ENCODE data around the gene NXPH3. TPM values are rescaled to one million over a fixed set of nuclear protein-coding genes. Genes with fewer than 3 reads are reported as not detected.

Gene NXPH3
- total RNA-seq, 1 experiment from 2014 or later = 0.10 TPM

DNA sequence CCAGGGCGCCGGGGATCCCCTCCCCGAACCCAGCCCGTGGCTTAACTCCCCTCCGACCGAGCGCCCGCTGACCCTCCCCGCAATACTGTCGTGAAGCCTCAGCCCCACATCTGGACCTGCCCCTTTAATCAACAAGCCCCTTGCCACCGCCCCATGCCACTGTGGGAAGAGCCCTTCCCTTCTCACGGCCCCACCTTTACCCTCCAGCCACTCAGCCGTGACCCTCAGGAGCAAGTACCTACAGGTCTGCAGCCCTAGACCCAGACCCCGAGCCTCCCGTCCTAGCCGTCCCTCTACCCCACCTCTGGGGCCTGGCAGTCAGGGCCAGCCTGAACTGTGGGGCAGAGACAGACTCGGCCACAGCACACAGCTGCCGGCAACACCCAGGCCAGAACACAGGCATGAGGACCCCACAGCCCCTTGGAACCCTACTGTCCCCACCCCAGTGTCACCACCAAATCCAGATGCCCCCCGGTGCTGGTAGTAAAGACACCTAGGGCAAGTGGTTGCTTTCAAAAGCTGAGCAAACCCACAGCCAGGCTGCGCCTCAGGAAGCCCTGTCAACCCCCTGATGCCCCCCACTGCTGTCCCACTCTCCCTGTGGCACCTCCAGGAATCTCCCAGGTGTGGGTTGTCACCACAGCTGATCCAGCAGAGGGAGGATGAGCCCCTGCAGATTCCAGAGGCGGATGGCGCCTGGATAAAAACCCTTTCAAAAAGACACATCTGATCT is 1.4 kb downstream of the NXPH3 start:
- H3K4me1 ChIP-seq (ENCODE audit: control insufficient read depth in 1 of 2, insufficient read depth in 2 of 2, low read length in 2 of 2) = peaks cover 0 to 9% of the 10 kb centered on the region in 2 experiments; a peak in 2 of 4 replicates
- H3K9me2 ChIP-seq (ENCODE audit: insufficient read depth) = no peaks in the 10 kb centered on the region
- ChIA-PET RAD21 (ENCODE audit: low non-redundant PET in 1 of 2, low total read pairs in 2 of 2, uncharacterized antibody in 2 of 2, unreplicated experiment in 2 of 2) (no interaction called here), CTCF (no interaction called here), POLR2A (no interaction called here)
- H3K9ac ChIP-seq (ENCODE audit: low read length) = no peak overlapping the region
- TF ChIP-seq YY1 (IDR thresholded peaks at IDR 0.05; ENCODE audit: extremely low read depth, insufficient replicate concordance, low read depth, low read length) (no peak), MAX (IDR thresholded peaks at IDR 0.05) (no peak), TCF7L2 (IDR thresholded peaks at IDR 0.05; ENCODE audit: borderline replicate concordance, extremely low read depth, insufficient read depth, insufficient read length) (no peak), RAD21 (IDR thresholded peaks at IDR 0.05; ENCODE audit: low read depth) (no peak), ELF1 (IDR thresholded peaks at IDR 0.05; ENCODE audit: borderline replicate concordance, low read depth) (no peak)
- no peaks in the 10 kb centered on the region for H4K20me1 ChIP-seq (ENCODE audit: insufficient read depth)
- DNase-seq (ENCODE audit: low read depth, low spot score) (no peak), ATAC-seq (no peak)
- no peaks in the 10 kb centered on the region for H3K36me3 ChIP-seq (ENCODE audit: control insufficient read depth in 1 of 2, insufficient read depth in 2 of 2, low read length in 2 of 2)
- no peak overlapping the region for H3K4me3 ChIP-seq (replicated peaks in 1 of 2; ENCODE audit: low read depth in 1 of 2, low read length in 2 of 2)
- no peak overlapping the region for H3K27ac ChIP-seq (ENCODE audit: low read depth, low read length)
- intact Hi-C loops (cut with micrococcal nuclease) = no loop called here
- H3K4me2 ChIP-seq (ENCODE audit: low read length) = no peak overlapping the region
- no peak overlapping the region for H2AFZ ChIP-seq (ENCODE audit: low read depth, low read length, poor library complexity, severe bottlenecking)
- H3K27me3 ChIP-seq (ENCODE audit: insufficient read depth, low read length) = peaks cover 11% of the 10 kb centered on the region; the same call in 1 of the 2 replicates
- H3K9me3 ChIP-seq (ENCODE audit: control insufficient read depth in 1 of 2, insufficient read depth in 1 of 2, low read depth in 1 of 2, low read length in 2 of 2) = no peaks in the 10 kb centered on the region
- no TSS peak for BruUV-seq (replicated peaks)
- no peaks in the 10 kb centered on the region for H3K79me2 ChIP-seq (ENCODE audit: insufficient read depth, low read length)

DNA sequence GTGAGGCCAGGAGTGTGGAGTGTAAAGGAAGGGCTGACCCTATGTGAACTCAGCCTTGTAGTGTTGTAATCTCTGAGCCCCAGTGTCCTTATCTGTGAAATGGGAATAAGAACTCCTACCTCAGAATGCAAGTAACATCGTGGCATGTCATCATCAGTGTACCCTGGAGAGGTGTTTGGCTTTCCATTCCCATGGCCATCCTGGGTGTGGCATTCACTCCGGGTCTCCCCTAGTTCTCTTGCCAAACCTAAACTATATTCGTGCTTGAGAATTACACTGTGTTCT is 1.9 kb downstream of the NXPH3 start:
- no TSS peak for BruUV-seq (replicated peaks)
- TF ChIP-seq EZH2 (IDR thresholded peaks at IDR 0.05) = no peak
- no peak for TF ChIP-seq ELF1 (IDR thresholded peaks at IDR 0.05; ENCODE audit: borderline replicate concordance, low read depth)
- no peak for TF ChIP-seq SP1 (IDR thresholded peaks at IDR 0.05; ENCODE audit: low read depth)
- TF ChIP-seq TCF7L2 (IDR thresholded peaks at IDR 0.05; ENCODE audit: borderline replicate concordance, extremely low read depth, insufficient read depth, insufficient read length) = no peak
- TF ChIP-seq, protein P1, sequence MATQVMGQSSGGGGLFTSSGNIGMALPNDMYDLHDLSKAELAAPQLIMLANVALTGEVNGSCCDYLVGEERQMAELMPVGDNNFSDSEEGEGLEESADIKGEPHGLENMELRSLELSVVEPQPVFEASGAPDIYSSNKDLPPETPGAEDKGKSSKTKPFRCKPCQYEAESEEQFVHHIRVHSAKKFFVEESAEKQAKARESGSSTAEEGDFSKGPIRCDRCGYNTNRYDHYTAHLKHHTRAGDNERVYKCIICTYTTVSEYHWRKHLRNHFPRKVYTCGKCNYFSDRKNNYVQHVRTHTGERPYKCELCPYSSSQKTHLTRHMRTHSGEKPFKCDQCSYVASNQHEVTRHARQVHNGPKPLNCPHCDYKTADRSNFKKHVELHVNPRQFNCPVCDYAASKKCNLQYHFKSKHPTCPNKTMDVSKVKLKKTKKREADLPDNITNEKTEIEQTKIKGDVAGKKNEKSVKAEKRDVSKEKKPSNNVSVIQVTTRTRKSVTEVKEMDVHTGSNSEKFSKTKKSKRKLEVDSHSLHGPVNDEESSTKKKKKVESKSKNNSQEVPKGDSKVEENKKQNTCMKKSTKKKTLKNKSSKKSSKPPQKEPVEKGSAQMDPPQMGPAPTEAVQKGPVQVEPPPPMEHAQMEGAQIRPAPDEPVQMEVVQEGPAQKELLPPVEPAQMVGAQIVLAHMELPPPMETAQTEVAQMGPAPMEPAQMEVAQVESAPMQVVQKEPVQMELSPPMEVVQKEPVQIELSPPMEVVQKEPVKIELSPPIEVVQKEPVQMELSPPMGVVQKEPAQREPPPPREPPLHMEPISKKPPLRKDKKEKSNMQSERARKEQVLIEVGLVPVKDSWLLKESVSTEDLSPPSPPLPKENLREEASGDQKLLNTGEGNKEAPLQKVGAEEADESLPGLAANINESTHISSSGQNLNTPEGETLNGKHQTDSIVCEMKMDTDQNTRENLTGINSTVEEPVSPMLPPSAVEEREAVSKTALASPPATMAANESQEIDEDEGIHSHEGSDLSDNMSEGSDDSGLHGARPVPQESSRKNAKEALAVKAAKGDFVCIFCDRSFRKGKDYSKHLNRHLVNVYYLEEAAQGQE (IDR thresholded peaks at IDR 0.05; ENCODE audit: low read depth) = no peak
- no peak for TF ChIP-seq CTCF (IDR thresholded peaks at IDR 0.05 in 2 of 3, conservative IDR thresholded peaks at IDR 0.05 in 1 of 3; ENCODE audit: borderline replicate concordance in 1 of 3, insufficient read depth in 1 of 3, low read depth in 2 of 3, low read length in 2 of 3)
- TF ChIP-seq MAX (IDR thresholded peaks at IDR 0.05) = no peak

More for the DNA sequence above, 1.9 kb downstream of the NXPH3 start:
- Histone ChIP-seq H3K36me3 (ENCODE audit: control insufficient read depth in 1 of 2, insufficient read depth in 2 of 2, low read length in 2 of 2) (no peaks in the 10 kb centered on the region), H3K4me1 (ENCODE audit: control insufficient read depth in 1 of 2, insufficient read depth in 2 of 2, low read length in 2 of 2) (peaks cover 0 to 11% of the 10 kb centered on the region in 2 experiments; a peak in 2 of 4 replicates), H3K9me2 (ENCODE audit: insufficient read depth) (no peaks in the 10 kb centered on the region), H3K4me2 (ENCODE audit: low read length) (no peak overlapping the region), H2AFZ (ENCODE audit: low read depth, low read length, poor library complexity, severe bottlenecking) (no peak overlapping the region), H4K20me1 (ENCODE audit: insufficient read depth) (no peaks in the 10 kb centered on the region), H3K9me3 (ENCODE audit: control insufficient read depth in 1 of 2, insufficient read depth in 1 of 2, low read depth in 1 of 2, low read length in 2 of 2) (no peaks in the 10 kb centered on the region), H3K4me3 (replicated peaks in 1 of 2; ENCODE audit: low read depth in 1 of 2, low read length in 2 of 2) (no peak overlapping the region), H3K9ac (ENCODE audit: low read length) (no peak overlapping the region), H3K79me2 (ENCODE audit: insufficient read depth, low read length) (no peaks in the 10 kb centered on the region), H3K27me3 (ENCODE audit: insufficient read depth, low read length) (peaks cover 11% of the 10 kb centered on the region; the same call in 1 of the 2 replicates), H3K27ac (ENCODE audit: low read depth, low read length) (no peak overlapping the region)
- ChIA-PET CTCF (no interaction called here), RAD21 (ENCODE audit: low non-redundant PET in 1 of 2, low total read pairs in 2 of 2, uncharacterized antibody in 2 of 2, unreplicated experiment in 2 of 2) (no interaction called here), POLR2A (no interaction called here)
- intact Hi-C loops (cut with micrococcal nuclease) = no loop called here
- ATAC-seq = no peak
- no peak for DNase-seq (ENCODE audit: low read depth, low spot score)

All from HCT116 (cell line).